Stimulated activated CD4-positive, alpha-beta T cell treated with anti-CD3 and anti-CD28 coated beads, Interleukin-4, amount 100 ng/mL, for 48 hours (primary cell): ENCODE measurements around the gene KIF26B.

ENCODE experiments used
- DNase-seq, 2 donors: peaks; one replicate each; pipeline ENCODE4 v3.0.0-alpha.2; 2020; ENCODE audit warnings: low read depth in 2 of 2

KIF26B gene

DNA sequence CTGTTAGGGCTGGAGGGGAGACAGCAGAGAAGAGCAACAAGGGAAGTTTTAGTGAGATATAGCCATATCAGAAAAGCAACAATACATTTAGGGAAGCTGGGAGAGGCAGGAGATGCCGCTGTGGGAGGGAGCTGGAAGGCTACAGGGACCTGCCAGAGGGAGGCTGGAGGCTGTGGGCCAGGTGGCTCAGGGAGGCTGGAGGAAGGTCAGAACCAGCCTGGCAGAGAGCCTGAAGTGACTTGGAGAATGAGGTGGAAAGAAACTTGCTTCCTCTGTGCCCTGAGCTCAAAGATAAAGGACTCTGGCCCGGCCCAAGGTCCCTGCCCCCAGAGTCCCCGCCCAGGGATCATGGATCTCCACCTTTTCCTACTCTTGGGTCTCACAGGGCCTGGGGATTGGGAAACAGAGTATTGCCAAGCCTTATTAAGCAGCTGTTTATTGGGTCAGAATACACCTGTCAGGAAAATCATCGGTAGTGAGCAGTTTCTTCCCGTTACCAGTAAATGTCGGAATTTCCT is 85.9 kb downstream of the KIF26B start:
- DNase-seq, result no peak

DNA sequence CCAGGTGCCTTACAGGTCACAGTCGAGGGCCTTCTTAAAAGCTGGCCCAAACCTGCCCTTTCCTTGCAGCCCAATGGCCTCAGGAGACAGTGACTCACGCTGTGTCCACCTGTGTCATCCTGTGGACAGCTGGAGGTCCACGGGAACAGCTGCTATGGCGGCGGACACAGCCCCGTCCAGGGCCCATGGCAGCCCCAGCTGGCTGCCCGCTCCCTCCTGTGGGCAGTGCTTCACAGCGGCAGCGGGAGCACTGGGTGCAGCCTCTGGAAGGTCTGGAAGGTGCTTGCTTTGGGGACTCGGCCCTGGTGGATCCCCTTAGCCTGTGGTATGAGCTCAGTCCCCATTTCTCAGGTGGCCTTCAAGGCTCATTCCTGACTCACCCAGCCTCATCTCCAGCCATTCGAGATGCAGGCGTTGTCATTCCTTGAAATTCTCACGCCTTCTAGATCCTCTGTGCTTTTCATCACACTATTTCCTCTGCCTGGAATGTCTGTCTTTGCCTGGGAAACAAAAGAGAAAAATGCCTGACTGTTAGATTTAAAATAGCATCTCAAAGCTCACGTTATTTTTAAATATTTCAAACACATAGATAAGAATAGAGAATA is 86.8 kb downstream of the KIF26B start:
- no peak for DNase-seq

DNA sequence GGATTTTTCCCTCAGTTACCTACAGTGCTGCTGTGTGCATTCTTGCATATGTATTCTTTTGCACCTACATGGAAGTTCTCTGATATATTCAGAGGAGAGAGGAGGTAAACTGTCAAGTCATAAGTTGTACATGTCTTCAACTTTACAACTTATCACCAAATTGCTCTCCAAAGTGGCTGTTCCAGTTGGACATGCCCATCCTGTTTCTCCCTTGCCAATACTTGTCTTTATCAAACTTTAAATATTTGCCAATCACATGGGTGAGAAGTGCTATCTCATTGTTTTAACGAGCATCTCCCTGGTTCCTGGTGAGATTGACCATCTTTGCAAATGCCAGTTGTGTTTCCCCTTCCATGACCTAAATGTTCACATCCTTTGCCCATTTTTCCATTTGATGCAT is 88.2 kb downstream of the KIF26B start:
- no peak for DNase-seq

DNA sequence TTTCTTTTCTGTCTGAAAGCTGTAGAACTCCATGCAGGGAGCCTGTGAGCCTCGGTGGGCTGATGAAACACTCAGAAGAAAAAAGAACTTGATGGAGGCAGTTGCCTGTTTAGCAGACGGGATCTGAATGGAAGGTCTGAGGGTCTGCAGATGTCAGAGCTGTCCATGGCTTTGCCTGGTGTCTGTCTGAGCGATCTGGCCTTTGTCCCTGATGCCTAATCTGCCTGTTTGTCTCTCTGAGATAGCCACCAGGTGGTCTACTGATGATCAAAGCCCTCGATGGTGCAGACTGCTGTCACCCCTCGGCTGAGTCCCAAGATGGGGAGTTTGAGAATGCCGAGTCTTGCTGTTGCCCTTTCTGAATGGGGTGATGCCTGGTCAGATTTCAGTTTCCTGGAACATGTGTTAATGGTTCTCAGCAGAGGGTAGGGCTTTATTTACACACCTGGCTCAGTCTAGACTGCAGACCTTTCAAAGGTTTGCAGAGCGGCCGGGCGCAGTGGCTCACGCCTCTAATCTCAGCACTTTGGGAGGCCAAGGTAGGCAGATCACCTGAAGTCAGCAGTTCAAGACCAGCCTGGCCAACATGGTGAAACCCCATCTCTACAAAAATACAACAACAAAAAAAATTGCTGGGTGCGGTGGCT is 90.4 kb downstream of the KIF26B start:
- DNase-seq, result no peak

DNA sequence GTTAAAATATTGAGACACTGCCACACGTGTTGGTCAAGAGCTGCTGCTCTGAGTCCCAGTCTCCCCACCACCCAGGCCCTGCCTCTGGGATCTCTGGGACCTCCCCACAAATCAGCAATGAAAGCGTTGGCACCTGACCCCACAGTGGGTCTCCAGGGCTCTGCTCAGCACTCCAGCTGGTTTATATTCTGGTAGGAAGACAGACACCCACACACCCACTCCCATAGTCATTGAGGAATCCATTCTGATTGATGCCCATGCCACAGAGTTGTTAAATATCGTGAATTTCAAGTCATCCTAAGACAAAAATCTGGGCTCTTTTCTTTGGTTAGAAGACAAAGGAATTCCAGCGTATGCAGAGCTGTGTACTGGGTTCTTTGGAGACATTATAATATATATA is 91.6 kb downstream of the KIF26B start:
- no peak for DNase-seq

DNA sequence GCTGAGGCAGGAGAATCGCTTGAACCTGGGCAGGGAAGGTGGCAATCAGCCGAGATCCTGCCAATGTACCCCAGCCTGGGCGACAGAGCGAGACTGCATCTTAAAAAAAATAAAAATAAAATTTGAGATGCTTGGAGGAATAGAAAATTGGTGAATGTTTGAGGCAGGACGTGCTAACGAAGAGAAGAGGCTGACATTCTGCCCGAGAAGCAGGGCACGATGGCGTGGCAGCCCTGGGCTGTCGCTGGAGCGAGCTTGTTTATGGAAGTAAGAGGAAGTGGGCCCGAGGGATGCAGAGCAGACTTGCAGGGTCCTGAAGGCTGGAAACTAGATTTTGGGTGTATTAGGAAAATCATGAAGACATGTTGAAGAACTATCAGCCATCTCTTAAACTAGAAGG is 92.6 kb downstream of the KIF26B start:
- no peak for DNase-seq

DNA sequence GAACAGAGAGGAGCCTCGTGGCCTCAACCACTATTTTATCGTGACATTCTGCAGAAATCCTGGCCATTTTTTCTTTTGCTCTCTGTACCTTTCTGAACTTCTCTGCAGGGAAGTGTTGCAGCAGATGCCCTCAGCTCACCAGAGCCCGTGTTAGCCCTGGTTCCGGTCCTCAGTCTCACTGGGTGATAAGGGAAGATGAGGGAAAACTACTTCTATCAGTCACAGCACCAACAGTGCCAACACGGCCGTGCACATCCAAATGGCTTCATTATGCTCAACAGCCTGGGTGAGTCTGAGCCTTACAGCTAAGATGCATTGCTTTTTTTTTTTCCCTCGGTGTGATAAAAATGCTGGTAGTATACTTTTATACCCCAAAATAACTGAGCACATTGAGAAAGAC is 93.0 kb downstream of the KIF26B start:
- DNase-seq, result no peak

DNA sequence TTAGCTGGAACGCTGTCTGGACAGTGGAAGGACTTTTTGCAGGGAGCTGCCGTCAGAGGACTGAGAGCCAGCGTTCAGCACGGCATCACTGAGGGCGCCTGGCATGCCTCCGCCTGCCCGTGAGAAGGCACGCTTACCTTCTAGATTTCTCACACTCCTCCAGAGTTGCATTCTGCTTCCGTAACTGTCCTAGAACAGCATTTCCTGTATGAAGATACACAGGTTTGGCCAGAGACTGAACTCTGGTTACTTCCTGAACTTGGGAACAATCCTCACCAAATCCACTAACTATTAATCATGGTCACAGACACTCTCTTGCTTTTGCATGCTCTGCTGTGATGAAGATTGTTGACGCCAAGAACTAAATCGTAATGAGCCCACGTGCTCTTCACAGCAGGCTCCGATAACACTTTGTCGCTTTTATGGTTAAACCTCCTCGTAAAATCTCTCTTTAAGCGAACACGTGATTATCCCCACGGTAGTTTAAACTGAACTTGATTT is 93.5 kb downstream of the KIF26B start:
- DNase-seq, result no peak

DNA sequence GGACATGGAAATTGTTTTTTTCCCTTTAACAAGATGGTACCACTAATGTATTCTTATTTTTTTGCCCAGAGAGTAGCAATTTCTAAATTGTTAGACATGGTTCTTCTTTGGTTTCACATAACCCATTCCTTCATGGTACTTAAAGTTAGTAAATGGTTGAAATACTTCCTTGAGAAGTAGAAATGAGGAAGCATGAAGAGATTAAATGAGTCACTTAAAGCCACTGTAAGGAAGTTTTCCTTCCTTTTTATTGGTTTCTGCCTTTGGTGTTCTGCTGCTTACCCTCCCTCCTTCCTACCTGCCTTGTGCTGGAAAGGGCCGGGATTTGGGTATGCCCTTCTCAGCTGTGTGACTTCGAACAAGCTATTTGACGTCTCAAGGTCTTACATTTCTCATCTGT is 101.0 kb downstream of the KIF26B start:
- no peak for DNase-seq

DNA sequence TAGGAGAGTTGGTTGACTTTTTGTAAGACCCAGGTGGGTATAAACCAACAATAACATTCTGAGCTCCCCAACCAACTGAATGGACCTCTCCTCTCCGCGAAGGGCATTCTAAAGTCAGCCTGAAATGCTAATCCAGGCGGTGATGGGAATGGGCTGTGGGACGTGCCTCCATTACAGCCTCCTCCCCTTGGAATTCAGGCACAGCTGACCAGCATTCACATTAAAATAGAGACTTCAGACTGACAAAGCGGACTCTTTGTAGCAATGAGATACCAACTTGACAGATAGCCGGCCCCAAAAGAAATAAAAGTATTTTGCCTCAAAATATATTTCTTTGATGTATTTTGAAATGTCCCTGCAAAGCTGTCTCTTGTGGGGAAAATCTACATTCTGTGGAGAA is 101.7 kb downstream of the KIF26B start:
- DNase-seq, result no peak

DNA sequence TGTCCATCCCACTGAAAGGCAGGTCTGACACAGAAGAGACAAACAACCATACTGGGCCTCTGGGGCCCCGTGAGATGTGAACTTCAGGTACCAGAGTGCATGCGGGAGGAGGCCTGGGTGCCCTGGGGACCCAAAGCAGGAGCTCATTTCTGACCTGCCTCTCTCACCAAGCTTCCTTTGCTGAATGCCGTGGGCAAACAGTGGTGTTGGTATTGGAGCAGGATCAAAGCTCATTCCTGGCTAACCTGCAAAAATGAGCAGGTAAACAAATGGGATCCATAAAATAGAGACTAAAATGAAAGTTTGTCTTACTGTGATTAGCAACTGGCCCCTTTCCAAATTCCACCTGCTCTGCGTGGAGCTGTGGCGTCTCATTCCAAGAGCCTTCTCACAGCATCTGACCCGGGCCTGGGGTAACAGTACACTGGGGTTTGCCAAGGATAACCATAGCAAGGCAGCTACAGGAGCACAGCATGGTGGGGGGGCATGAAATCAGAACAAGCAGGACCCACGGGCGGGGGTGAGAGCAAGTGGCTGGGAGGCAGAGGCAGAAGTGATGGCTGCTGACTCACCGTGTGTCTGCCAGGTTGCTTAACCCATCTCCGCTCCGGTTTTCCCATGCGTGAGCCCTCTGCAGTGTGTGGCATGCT is 103.6 kb downstream of the KIF26B start:
- no peak for DNase-seq

DNA sequence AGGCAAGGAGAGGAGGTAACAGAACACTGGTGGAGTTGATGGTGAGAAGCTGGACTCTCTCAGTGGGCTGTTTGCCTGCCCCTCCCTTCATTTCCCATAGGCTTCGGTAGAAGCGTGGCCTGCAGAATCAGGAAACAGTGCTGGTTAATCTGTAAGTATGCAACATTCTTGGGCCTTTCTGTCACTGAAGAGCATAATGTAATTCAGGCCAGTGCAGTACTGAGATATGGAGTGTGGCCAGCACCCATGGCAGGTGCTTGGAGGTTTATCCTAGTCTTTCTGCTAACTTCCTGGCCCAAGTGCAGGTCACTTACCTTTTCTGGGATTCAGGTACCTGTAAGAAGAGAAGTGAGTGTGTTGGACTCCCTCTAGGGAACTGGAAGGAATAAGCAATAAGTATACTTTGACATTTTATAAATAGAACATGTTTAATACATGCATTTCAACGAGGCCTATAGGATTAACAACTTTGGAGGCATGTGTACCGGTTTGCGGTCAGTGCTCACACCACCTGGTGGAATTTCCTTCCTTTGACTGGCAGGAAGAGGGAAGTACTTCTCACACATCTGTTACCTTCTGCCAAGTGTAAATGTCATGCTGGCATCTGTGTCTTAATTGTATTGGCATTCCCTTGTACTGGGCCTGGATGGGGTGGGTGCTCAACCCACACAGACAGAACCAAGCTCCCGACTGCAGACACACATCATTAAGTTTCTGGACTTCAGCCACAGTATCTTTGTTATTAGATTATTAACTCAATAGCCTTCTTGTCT is 105.5 kb downstream of the KIF26B start:
- DNase-seq, result no peak

DNA sequence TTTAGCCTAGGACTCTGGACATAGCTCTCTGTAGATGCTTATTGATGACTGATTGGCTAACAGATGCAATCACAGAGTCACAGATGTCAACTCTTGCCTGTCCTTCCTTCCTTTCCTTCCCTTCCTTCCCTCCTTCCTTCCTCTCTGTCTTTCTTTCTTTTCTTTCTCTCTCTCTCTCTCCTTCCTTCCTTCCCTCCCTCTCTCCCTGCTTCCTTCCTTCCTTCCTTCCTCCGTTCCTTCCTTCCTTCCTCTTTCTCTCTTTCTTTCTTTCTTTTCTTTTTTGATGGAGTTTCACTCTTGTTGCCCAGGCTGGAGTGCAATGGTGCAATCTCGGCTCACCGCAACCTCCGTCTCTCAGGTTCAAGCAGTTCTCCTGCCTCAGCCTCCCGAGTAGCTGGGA is 106.1 kb downstream of the KIF26B start:
- no peak for DNase-seq

DNA sequence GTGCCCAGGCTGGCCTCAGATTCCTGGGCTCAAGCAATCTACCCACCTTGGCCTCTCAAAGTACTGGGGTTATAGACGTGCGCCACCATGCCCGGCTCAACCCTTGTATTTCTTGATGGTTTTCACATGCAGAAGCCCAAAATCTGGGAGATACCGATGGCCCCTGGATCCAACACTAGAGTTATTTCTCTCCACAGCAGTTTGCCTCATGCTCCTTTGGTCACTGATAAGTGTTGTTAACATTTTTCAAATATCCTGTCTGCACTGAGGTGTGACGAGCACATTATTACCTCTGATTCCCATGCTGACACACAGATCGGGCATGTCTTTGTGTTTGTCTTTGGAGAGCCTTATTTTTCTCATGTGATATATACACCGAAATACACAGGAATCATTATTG is 107.0 kb downstream of the KIF26B start:
- DNase-seq, result no peak

DNA sequence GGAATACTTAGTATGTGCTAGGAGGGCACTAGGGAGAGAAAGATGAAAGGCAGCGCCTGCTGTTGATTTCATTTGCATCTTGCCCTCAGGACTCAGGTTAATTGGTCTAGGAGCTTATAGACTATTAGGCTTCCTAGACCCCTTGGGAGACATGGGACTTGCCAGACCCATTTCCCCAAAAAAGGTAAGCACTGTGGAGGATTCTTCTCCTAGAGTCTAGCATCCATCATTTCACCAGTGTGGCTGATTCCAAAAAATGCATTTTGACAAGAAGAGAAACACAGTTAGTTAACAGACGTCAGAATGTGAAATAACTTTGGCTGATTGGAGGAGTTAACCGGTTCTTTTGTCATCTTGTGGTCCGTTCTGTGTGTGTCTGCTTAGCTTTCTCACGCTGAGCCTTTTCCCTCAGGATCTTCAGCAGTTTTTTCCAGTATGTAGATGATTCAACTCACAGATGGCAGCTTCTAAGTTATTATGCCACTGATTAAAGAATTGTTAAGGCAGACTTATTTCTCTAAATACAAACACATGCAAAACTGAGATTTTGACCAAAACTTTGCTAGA is 108.8 kb downstream of the KIF26B start:
- no peak for DNase-seq

DNA sequence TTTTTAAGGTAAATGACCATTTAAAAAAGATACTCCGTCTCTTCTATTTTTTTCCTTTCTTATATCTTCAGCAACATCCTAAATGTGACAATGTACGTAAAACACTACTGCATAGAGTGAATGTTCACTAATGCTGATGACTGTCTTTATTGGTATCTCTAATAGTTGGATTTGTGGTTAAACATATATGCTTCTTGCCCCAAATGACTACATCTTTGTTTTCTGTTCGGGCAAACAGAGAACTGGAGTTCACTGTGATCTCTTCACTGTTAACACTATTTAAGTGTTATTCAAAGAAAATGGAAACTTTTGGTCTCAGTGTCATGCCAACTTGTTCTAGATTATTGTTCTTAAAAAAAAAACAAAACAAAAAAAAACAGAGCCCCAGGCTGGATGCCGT is 109.4 kb downstream of the KIF26B start:
- DNase-seq, result no peak

DNA sequence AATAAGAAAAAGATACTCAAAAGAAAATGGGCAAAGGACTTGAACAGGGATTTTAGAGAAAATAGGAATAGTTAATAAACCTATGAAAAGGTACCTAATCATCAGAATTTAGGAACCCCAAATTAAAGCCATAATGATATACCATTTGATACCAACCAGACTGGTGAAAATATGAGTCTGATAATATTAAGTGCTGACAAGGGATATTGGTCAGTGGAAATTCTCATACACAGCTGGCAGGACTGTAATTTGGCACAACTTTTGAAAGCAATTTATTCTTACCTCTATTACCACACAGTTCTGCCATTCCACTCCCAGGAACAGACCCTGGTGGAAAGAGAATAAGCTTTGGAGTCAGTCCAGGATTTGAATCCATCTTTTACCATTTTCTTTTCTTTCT is 111.3 kb downstream of the KIF26B start:
- no peak for DNase-seq

DNA sequence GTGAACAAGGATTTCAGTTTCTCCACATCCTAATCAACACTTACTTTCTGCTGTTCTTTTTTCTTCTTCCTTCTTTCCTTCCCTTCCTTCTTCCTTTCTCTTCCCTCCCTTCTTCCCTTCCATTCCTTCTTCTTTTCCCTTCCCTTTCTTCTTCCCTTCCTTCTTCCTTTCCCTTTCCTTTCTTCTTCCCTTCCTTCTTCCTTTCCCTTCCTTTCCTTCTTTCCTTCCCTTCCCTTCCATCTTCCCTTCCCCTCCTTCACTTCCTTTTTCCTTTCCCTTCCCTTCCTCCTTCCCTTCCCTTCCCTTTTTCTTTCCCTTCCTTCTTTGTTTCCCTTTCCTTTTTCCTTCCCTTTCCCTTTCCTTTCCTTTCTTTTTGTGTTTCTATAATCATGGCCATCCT is 115.3 kb downstream of the KIF26B start:
- DNase-seq, result no peak

DNA sequence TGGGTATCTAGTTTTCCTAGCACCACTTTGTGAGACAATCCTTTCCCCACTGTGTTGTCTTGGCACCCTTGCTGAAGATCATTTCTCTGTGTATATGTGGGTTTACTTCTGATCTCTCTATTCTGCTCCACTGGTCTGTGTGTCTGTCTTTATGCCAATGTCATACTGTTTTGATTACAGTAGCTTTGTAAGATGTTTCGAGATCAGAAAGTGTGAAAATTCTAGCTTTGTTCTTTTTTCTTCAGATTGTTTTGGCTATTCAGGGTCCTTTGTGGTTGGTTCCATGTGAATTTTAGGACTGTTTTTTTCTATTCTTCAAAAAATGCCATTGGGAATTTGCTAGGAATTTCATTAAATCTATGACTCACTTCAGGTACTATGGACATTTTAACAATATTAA is 116.2 kb downstream of the KIF26B start:
- no peak for DNase-seq

DNA sequence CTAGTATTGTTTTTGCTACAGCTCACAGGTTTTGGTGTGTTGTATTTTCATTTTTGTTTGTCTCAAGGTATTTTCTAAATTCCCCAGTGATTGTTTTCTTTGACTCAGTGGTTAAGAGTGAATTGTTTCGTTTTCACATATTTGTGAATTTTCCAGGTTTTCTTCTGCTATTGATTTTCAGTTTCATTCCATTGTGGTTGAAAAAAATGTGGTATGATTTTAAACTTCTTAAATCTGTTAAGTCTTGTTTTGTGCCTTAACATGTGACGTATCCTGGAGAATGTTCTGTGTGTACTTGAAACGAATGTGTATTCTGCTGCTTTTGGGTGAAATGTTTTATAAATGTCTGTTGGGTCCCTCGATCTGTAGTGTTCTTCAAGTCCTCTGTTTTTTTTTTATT is 117.9 kb downstream of the KIF26B start:
- no peak for DNase-seq

DNA sequence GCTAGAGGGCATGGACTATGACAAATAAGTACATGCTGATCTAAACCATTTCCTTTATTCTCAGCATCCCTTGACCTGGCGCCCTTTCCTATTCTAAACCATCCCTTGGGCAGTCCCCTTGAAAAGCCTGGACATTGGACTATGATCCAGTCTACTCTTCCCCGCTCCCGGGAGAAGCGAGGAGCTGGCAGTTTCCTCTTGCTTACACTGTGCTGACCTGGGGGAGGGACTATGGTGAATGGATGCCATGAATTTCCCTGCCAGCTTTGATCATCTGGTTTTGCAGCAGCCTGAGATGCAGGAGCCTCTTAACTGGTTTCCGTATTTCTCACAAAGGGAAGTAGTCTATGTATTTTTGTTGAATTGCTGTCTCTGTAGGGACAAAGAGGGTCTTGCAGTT is 121.7 kb downstream of the KIF26B start:
- no peak for DNase-seq

DNA sequence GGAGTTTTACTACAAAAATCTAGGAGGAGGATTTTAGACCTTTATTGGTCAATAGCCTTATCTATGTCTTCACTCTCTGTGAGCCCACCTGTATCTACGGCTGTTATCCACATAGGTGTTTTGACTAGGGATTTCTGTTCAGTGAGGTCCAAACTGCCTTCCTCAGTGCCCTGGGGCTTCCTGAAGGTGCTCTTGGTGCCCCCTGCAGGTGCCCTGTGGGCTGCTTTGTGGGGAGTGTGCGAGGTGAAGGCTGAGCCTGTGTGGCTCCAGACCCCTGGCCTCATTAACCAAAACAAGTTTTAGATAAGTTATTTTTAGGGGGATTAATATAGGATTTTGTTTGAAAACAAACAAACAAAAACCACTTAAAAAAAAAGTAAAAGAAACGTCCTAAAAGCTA is 122.5 kb downstream of the KIF26B start:
- DNase-seq, result no peak
